COLO668 (cell line): Measurements from ENCODE around the gene GLIPR1L1.
A peak's percentile ranks its signal among the peaks of the same experiment; 100 is the strongest.
"Not testable (repeated sequence)": the region's sequence is repeated elsewhere in the genome, so short reads cannot be mapped to it uniquely, and the experiment has no call there.

Experiments used
- DNase-seq: peaks from one replicate; lab custom pipeline; 2025; ENCODE audit not compliant: unreplicated experiment; lab: John Stamatoyannopoulos, UW

GLIPR1L1 gene, protein sequence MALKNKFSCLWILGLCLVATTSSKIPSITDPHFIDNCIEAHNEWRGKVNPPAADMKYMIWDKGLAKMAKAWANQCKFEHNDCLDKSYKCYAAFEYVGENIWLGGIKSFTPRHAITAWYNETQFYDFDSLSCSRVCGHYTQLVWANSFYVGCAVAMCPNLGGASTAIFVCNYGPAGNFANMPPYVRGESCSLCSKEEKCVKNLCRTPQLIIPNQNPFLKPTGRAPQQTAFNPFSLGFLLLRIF

DNA sequence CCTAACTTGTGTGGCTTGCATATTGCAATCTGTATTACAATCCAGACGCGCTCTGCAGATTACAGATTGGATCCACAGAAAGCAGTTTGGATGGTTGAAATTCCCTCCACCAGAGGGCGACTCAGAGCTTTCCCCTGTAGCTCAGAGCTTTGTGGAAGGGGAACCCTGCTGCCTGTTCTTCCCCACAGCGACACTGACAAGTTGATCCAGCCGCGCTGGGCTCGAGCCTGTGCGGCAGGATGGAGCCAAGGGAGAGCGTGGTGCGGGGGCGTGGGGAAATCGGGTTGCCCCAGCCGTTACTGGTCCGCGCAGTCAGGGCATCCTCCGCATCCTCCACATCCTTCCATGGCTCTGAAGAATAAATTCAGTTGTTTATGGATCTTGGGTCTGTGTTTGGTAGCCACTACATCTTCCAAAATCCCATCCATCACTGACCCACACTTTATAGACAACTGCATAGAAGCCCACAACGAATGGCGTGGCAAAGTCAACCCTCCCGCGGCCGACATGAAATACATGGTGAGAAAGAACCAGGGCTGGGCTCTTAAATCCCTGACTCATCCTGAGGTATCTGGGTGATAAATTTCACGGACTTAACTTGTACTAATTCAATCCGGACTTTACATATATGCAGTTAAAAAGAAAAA lies at the start of gene GLIPR1L1:
Gene GLIPR1L1 (plus strand): TSS at position 287 of the 647 bp plus-strand sequence. CDS start 59 bp downstream, at position 346.
- DNase-seq = peak; percentile 63

DNA sequence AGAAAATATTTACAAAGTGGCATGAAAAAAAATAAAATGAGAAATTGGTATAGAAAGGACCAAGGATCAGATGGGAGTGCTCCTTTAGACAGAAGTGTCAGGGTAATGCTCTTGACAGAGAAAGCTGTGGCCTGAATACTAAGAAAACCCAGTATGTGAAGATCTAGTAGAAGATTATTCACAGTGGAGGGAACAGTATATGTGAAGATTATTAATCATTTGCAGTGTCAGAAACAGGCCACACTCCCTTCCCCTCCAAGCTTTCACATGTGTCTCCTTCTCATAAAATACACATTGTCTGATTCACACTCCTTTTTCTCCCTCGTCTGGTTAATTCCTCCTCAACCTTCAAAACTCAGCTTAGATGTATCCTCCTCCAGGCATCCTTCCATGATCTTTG lies 45.6 kb upstream of the GLIPR1L1 start:
- no peak for DNase-seq

DNA sequence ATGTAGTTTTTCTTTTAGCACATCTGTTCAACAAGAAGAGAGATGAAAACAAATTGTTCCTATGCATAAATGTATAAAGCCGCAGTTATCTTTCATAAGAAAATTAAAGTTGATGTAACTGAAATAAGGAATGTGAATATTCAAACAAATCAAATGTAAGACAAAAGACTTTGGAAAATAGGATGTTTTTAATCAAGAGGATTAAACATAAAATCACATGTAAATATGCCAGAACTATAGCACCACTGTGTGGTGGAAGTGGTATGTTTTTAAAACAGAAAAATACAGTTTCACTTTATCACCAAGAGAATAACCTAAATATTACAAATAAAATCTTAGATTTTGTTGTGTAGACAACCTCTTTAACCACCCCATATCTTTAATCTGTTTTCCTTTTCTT lies 44.7 kb upstream of the GLIPR1L1 start:
- no peak for DNase-seq

DNA sequence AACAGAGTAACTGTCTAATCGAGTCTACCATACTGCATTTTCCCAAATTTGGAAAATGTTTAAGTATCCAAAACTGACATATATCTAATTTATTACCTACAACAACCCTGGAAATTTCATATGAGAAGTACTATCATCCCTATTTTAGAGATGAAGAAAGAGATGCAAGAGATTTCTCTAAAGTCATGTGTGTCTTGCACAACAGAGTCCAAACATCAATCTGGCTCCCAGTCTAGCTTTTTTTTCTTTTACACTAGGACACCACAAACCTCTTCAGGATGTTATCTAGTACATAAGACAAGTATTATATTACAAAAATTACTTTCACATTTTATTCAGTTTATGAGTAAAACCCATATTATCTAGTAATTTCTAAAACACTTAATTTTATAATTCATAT lies 43.5 kb upstream of the GLIPR1L1 start:
- DNase-seq = no peak

DNA sequence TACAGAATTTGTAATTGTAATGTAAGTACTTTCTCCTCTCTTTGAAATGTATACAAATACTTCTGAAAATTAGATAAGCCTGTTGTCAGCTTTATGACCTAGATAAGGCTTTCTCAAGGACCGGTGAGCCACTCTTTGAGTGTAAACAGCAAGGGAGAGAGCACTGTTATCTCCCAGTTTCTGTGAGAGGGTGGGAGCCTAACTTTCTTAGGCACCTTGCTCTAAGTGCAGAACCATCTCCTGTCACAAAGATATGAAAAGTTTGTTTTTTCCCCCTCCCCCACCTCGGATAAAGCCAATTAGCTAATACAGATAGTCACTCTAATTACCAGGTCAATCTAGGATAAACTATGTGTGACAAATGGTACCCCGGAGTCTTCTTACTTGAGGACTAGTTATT lies 40.1 kb upstream of the GLIPR1L1 start:
- DNase-seq = no peak

DNA sequence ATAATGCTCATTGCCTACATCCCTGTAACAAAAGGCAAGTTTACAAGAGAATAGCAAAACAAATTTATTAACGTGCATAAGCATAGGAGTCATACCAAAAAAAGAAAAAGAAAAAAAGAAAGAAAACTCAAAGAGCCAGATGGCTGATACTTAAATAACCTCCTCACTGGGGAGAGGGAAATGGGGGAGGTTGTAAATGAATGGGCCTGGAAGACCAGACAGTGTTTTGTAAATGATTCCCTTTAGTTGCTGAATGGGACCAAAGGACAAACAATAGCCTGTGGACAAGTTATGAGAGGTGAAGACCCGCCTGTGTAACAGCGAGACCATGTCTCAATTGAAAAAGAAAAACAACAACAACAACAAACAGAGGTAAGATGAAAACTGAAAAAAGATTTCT lies 39.7 kb upstream of the GLIPR1L1 start:
- no peak for DNase-seq

DNA sequence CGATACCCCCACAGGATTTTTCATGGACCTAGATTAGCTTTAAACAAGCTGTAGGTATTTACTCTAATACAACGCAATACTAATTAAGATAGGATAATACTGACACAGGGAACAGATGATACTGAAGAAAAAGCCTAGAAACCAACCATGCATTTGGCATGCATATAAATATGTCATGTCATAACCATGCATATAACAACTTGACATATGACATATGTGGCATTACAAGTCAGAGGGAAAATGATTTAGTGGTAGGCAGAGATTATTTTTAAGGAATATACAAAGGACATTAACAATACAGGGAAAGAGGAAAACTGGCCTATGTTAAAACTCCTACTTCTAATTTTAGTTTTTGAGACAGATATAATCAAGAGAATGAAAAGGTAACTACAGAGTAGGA lies 32.2 kb upstream of the GLIPR1L1 start:
- no peak for DNase-seq

DNA sequence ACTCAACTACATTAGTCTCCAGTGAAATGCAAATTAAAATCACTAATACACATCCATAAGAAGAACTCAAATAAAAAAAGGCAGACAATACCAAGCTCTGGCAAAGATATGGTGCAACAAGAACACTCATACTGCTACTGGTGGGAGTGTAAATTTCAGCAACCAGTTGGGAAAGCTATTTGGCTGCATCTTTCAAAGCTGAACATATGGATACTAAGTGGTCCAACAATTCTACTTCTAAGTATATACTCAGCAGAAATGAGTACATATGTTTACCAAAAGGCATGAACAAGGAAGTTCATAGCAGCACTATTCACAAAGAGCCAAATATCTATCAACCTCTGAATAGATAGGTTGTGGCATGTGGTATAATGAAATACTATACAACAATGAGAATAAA lies 31.7 kb upstream of the GLIPR1L1 start:
- DNase-seq = no peak

DNA sequence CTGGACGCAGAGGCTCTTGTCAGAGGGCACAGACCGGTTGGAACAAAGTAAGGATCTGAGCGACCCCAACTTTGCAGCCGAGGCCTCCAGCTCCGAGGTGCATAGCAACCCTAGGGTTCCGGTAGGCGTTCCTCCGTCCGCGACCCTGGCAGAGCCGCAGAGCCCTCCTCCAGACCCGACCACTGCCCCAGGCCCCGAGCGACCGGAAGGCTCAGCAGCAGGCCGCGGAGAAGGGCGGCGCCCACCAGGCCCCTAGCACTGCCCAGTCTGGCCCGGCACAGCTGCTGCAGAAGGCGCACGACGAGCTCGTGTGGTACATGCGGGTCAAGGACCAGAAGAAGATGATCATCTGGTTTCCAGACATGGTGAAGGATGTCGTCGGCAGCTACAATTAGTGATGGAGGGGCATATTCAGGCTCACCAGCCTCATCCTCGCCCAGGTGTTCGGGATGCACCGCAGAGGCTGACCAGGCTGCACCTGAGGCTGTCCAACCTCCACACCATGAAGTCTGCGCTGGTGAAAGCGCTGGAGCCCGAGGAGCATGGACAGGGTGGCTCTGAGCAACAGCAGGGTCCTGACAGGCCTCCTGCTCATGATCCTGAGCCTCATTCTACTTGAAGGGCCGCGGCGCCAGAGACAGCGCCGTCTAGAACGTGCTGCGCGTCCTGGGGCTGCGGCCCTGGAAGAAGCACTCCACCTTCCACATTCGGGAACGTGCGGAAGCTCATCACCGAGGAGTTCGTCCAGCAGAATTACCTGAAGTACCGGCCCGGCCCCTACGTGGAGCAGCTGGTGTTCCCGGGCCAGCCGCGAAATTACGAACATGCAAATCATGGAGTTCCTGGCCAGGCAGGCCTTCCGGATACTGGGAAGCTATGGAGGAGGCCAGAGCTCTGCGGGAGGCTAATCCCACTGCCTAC lies 28.8 kb upstream of the GLIPR1L1 start:
- no peak for DNase-seq

DNA sequence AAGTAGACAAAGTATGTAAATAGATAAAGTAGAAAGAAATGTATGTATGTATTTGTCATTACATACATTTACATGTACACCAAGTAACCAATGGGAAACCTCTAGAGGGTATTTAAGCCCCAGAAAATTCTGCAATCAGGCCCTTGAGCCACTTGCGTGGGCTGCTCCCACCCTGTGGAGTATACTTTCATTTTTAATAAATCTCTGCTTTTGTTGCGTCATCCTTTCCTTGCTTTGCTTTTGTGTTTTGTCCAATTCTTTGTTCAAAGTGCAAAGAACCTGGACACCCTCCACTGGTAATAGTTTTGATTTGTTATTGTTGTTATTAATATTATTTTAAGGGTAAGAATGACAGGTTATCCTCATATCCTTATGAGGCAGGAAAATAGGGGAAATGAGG lies 26.2 kb upstream of the GLIPR1L1 start:
- DNase-seq = no peak

DNA sequence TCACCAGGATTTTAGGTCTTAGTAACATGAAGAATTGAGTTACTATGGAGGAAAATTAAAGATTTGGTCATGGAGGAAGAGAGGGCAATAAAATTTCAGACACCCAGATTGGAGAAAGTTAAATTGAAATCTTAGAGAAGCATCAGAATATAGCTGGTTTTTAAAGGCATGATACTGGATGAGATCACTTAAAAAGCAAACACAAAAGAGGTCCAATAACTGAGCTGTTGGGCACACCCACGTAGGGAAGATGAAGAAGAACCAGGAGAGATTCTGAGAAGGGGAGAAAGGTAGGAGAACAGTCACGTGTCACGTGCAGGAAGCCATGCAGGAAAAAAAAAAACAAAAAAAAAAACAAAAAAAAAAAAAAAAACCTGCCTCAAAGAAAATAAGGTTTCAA lies 23.1 kb upstream of the GLIPR1L1 start:
- DNase-seq = no peak

DNA sequence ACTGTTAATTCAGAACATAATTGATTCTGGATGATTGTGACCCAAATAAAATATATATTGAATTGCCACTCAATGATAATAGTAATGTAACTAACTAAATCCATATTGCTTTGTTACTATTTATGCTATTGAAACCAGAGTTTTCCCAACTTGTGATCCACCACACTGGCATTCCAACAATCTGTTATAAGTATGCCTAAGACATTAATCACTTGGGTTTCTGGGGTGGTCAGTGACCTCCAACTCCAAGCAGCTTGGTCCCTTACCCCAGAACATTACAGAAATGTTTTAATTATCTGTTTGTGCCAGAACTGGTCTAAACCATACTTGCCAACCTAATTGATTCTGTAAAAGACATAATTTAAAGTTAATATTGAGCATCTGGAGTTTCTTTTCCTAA lies 19.0 kb upstream of the GLIPR1L1 start:
- DNase-seq = no peak

DNA sequence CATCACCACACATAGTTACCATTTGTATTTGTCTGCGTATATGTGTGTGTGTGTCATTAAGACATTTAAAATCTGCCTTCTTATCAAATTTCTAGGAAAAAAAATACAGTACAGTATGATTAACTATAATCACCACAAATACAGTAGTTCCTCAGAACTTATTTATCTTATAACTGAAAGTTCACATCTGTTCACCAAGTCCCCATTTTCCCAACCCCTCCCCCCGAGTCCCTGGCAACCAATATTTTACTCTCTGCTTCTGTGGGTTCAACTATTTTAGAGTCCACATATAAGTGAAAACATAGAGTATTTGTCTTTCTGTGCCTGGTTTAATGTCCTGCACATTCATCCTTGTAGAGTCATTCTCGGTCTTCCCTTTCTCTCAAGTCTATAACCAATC lies 16.7 kb upstream of the GLIPR1L1 start:
- no peak for DNase-seq

DNA sequence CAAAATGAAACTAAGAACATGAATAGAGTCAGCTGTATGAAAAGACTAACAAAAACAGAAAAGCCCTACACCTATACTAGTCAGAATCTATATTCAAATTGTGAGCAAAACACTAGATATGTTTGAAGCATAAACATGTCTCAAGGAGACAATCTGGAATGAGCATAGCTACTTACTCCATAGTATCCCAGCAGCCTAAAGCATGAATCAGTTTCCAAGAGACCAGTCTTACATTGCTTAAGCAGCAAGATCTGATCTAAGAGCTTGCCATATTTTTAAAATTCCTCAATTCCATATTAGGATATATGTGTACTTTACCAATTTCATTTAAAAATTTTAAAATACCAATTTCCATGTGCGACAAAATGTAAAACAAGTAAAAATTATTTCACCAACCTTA lies 12.0 kb upstream of the GLIPR1L1 start:
- no peak for DNase-seq

DNA sequence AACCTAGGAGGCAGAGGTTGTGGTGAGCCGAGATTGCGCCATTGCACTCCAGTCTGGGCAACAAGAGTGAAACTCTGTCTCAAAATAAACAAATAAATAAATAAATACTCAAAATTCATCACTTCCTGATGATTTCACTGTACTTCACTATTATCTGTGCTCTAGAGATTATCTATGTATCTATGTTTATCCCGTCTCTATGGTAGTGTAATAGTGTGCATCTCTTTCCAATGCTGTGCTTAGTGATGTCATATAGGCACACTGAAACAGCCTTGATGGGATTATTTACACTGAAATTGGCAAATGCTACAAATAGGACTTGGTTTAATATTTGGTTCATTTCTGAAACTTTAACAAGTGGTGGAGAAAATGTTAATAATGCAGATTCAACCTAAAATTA lies 10.8 kb upstream of the GLIPR1L1 start:
- DNase-seq = no peak

DNA sequence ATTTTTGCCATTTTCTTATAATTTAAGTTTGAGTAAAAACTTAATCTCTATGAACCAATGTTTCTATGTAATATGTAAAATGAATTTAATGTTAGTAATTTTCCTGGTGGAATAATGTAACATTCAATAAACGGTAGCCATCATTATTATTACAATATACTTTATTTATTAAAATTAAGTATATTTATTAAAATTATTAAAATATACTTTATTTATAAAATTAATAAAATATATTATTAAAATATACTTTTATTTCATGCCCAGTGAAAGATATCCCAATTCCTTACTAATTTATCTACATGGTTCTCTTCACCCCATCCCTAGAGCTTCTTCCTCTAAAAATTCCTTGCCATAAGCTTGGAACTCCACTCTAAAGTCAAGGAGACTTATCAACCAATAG lies 6.8 kb upstream of the GLIPR1L1 start:
- DNase-seq = no peak

DNA sequence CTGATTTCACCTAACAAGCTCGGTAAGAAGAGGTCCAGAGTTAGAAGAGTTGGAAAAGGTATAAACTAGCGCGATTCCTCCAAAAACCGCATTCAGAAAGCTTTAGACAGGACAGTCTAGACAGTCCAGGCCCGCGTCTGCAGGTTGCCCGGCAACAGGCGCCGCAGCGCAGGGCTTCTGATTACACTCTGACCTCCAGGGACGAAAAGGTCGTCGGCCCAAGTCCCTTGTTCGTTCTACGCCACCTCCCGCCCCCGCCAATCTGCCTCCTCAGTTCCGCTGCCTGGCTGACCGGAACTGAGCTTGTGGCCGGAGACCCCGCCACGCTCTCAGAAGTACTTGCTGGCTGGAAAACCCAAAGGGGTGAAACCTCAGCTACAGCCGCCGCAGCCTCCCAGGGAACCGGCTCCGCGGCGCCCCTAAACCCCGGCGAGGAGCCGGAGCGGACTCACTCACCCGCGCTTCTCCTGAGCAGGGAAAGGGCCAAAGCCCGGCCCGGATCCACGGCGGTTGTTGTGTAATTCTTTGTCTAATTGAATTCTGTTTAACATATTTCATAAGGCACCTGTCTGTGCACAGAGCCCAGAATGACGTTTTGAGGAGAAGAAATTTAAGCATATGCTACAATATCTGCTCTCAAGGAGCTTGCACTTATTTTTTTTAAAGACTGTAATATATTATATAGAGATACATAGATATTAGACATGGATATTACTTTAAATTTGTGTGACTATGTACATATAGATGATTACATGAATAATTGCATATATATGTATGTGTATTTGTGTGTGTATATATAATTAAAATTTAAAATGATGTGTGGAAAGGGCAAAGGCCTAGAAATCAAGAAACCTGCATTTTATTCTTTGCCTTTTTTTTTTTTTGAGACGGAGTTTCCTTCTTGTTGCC lies 4.3 kb upstream of the GLIPR1L1 start, which contains the start of gene CAPS2:
Gene CAPS2 (minus strand): TSS at position 407 of the 909 bp plus-strand sequence. CDS start 3,826 bp downstream, outside the sequence.
- DNase-seq = peak; percentile 87

DNA sequence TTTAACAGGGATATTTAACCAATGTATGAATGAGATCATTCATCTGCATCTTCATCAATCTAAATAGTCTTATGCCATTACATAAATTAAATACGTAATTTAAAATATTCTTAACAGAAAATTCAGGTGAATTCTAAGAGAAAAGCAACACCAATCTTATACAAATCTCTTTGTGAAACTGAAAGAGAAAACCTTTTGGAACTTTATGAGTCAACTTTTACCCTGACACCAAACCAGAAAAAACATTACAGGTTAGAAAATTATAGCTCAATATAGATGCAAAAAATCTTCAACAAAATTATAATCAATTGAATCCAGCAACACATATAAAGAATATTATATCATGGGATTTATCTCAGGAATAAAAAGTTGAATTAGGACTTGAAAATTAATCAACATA lies 3.4 kb downstream of the GLIPR1L1 start:
- no peak for DNase-seq

DNA sequence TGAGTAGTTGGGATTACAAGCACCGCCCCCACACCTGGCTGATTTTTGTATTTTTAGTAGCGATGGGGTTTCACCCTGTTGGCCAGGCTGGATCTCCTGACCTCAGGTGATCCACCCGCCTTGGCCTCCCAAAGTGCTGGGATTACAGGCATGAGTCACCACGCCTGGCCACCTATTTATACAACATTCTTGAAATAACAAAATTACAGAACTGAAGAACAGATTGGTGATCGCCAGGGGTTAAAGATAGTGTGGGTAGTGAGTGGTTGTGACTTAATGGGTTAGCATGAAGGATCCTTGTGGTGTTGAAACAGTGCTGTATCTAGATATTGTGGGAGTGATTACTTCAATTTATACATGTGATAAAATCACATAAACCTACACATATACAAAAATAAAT lies 7.4 kb downstream of the GLIPR1L1 start:
- no peak for DNase-seq

DNA sequence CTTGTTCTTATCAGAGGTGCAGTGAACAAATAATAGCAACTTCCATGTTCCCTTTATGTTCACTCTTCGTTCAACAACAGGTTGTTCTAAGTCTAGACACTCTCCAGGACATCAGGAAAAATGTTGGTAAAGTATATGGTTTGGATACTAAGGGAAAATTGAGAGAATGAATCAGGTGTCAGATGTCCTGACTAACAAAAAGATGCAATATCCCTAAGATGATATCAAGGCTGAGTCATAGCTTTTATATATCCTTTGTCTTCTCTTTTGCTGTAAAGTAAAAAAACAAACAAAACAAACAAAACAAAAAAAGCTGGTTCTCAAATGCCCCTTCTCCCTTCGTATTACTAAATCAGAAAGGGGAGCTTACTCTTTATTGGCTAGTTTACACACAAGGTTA lies 11.1 kb downstream of the GLIPR1L1 start:
- DNase-seq = no peak

DNA sequence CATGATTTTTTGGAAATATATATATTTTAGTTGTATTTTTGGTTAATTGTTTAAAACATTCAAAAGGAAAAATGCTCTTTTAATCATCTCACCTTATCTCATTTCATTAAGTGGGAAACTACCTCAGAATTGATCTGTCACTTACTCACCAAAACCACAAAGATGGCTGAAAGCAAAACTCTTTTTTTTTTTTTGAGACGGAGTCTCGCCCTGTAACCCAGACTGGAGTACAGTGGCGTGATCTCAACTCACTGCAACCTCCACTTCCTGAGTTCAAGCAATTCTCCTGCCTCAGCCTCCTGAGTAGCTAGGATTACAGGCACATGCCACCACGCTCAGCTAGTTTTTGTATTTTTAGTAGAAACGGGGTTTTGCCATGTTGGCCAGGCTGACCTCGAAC lies 11.7 kb downstream of the GLIPR1L1 start:
- not testable (repeated sequence) for DNase-seq
